NT2/D1 (cell line): Measurements from ENCODE around the gene BICRA.
A peak's percentile ranks its signal among the peaks of the same experiment; 100 is the strongest.

ENCODE experiments used
- DNase-seq: peaks from one replicate; pipeline ENCODE4 v3.0.0-alpha.2; 2011; ENCODE audit warnings: low read depth, low spot score
- H3K27me3 ChIP-seq: 2 replicates; pipeline ENCODE4 v1.6.0; 2011; ENCODE audit warnings: mild to moderate bottlenecking; ENCODE audit not compliant: insufficient read length, insufficient read depth
- H3K36me3 ChIP-seq: 2 replicates; pipeline ENCODE4 v1.6.1; 2011; ENCODE audit warnings: mild to moderate bottlenecking, low read length, mixed read lengths; ENCODE audit not compliant: insufficient read depth, insufficient read length
- H3K4me1 ChIP-seq: 2 replicates; pipeline ENCODE4 v1.5.1; 2011; ENCODE audit not compliant: insufficient read depth, insufficient read length
- H3K4me3 ChIP-seq: 2 replicates; pipeline ENCODE4 v1.5.1; 2011; ENCODE audit warnings: low read depth; ENCODE audit not compliant: insufficient read length
- H3K9ac ChIP-seq: 2 replicates; pipeline ENCODE4 v1.6.0; 2011; ENCODE audit warnings: low read depth; ENCODE audit not compliant: insufficient read length
- H3K9me3 ChIP-seq: 2 replicates; pipeline ENCODE4 v1.5.1; 2011; ENCODE audit warnings: mild to moderate bottlenecking, low read length; ENCODE audit not compliant: insufficient read depth
- SUZ12 ChIP-seq: IDR thresholded peaks from 2 replicates; pipeline ENCODE4 v1.6.1; 2011; ENCODE audit not compliant: insufficient read length, insufficient read depth; ENCODE audit errors: extremely low read depth
- YY1 ChIP-seq: IDR thresholded peaks from 2 replicates; pipeline ENCODE4 v1.6.1; 2011; ENCODE audit not compliant: insufficient read length, insufficient read depth
- ZNF274 ChIP-seq: IDR thresholded peaks from 2 replicates; pipeline ENCODE4 v1.6.1; 2011; ENCODE audit warnings: mild to moderate bottlenecking, low read depth, low read length

Gene BICRA

DNA sequence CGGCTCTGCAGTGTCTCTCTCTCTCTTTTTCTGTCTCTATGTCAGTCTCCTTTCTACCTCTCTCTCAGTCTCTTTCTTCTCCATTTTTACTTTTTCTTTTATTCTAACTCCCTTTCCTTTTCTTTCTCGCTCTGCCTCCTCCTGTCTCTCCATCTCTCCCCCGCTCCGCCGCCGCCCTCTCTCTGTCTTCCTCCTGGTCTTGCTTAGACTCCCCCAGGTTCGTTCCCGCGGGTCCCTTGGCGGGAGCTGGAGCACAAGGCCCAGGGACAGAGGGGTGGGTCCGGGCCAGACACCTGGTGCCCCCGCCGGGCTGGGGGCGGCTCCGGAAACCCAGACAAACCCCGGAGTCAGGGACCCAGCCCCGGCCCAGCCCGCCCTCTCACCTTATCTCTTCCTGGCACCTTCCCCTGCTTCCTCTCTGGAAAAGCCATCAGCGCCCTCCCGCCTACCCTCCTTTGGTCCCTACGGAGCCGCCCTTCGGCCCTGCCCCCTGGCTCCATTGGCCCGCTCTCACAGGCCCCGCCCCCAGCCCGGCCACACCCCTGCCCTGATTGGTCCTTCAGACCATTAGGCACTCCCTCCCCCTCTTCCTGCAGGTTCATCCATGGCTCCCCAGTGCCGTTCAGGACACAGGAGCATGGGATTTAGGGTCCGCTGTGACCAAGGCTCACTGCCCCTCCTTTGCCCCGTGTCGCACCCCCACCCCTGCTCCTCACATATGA, 121.0 kb downstream of the BICRA start:
- Histone ChIP-seq H3K27me3 (no peaks in the 10 kb centered on the region), H3K4me3 (peak overlapping the region; percentile 24), H3K9me3 (no peaks in the 10 kb centered on the region), H3K4me1 (peaks cover 4% of the 10 kb centered on the region), H3K36me3 (peaks cover 41% of the 10 kb centered on the region), H3K9ac (peak overlapping the region; percentile 72)
- no peak for TF ChIP-seq SUZ12
- TF ChIP-seq ZNF274 = no peak
- no peak for TF ChIP-seq YY1
- DNase-seq = peak; percentile 66

DNA sequence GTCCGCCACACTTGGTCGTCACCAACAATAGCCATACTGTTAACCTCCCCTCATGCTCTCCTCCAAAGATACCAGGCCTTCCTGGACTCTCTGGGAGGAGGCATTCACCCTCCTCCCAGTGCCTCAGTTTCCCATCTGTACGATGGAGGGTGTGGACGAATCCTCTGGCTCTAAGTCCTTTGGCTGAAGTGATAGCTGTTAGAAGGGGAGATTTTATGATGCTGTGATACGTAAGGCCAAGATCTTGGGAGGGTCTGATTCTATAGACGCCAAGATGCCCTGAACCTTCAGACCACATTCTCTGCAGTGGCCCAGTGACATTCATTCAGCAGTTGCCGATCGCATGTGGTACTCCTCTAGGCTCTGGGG, 121.6 kb downstream of the BICRA start:
- Histone ChIP-seq H3K4me1 (peaks cover 4% of the 10 kb centered on the region), H3K9ac (no peak overlapping the region), H3K4me3 (no peak overlapping the region), H3K27me3 (no peaks in the 10 kb centered on the region), H3K36me3 (peaks cover 36% of the 10 kb centered on the region), H3K9me3 (no peaks in the 10 kb centered on the region)
- TF ChIP-seq ZNF274 (no peak), YY1 (no peak), SUZ12 (no peak)
- DNase-seq = no peak

DNA sequence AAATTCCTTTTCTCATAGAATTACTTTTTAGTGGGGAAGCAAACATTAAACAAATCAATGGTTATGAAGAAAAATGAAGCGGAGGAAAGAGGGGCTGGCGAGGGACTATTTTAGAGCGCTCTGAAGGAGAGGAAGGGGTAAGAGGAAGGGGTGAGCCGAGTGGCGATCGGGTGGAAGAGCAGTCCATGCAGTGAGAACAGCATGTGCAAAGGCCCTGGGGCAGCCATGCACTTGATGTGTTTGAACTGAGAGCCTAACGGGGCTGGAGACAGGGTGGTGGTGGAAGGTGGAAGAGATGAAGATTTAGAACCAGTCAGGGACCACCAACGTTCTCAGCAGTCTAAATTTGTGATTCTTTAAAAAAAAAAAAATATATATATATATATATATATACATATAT, 122.0 kb downstream of the BICRA start:
- Histone ChIP-seq H3K27me3 (no peaks in the 10 kb centered on the region), H3K36me3 (peaks cover 32% of the 10 kb centered on the region), H3K9ac (no peak overlapping the region), H3K4me3 (no peak overlapping the region), H3K4me1 (peaks cover under 1% of the 10 kb centered on the region), H3K9me3 (no peaks in the 10 kb centered on the region)
- no peak for DNase-seq
- TF ChIP-seq ZNF274 (no peak), SUZ12 (no peak), YY1 (no peak)

DNA sequence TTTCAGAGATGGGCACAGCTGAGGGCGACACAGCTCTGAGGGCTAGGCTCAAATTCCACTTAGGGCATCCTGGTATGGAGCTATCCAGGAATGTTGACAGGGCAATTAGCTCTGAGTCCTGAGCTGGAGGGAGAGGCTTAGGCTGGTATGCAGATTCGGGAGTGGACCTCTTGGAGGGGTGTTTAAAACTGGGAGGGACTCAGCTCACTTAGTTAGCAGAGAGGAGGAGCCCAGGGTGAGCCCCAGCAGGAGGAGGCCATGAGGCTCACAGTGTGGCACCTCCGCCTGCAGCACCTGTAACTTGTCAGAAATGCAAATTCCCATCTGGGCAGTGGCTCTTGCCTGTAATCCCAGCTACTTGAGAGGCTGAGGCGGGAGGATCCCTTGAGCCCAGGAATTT, 126.2 kb downstream of the BICRA start:
- Histone ChIP-seq H3K27me3 (no peaks in the 10 kb centered on the region), H3K36me3 (peaks cover 31% of the 10 kb centered on the region), H3K4me3 (no peak overlapping the region), H3K9me3 (no peaks in the 10 kb centered on the region), H3K9ac (no peak overlapping the region), H3K4me1 (no peaks in the 10 kb centered on the region)
- DNase-seq = peak; percentile 63
- TF ChIP-seq ZNF274 = no peak

DNA sequence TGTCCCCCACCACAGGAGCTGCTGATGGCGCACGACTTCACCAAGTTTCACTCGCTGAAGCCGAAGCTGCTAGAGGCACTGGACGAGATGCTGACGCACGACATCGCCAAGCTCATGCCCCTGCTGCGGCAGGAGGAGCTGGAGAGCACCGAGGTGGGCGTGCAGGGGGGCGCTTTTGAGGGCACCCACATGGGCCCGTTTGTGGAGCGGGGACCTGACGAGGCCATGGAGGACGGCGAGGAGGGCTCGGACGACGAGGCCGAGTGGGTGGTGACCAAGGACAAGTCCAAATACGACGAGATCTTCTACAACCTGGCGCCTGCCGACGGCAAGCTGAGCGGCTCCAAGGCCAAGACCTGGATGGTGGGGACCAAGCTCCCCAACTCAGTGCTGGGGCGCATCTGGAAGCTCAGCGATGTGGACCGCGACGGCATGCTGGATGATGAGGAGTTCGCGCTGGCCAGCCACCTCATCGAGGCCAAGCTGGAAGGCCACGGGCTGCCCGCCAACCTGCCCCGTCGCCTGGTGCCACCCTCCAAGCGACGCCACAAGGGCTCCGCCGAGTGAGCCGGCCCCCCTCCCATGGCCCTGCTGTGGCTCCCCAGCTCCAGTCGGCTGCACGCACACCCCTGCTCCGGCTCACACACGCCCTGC, 132.1 kb downstream of the BICRA start:
- no peak overlapping the region for H3K9ac ChIP-seq
- no peak overlapping the region for H3K4me3 ChIP-seq
- no peak for DNase-seq
- no peaks in the 10 kb centered on the region for H3K9me3 ChIP-seq
- H3K4me1 ChIP-seq = peaks cover 6% of the 10 kb centered on the region
- peaks cover 33% of the 10 kb centered on the region for H3K36me3 ChIP-seq
- TF ChIP-seq YY1 = no peak
- no peak for TF ChIP-seq SUZ12
- TF ChIP-seq ZNF274 = no peak
- no peaks in the 10 kb centered on the region for H3K27me3 ChIP-seq

DNA sequence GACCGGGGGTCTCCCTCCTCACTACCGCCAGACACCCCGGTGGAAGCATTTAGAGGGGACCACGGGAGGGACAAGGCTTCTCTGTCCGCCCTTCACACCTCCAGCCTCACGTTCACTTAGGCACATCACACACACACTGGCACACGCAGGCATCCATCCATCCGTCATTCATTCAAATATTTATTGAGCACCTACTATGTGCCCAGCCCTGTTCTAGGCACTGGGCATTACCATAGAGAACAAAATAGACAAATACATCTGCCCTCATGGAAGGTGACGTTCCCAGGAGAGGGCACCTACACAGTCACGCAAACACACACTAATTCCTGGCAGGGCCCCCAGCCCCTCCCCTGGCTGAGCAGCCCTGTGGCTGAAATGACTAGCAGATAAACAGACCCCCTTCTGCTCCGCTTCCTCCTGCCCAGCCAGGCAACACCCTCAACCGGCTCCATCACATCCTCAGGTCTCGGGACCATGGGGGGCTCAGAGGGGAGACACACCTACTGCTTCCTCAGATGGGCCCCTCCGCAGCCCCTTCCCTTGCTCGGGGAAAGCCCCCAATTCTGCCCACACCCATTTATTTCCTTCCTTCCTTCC, 132.7 kb downstream of the BICRA start:
- TF ChIP-seq YY1 (no peak), ZNF274 (no peak), SUZ12 (no peak)
- Histone ChIP-seq H3K9me3 (no peaks in the 10 kb centered on the region), H3K36me3 (peaks cover 28% of the 10 kb centered on the region), H3K4me3 (no peak overlapping the region), H3K9ac (no peak overlapping the region), H3K27me3 (no peaks in the 10 kb centered on the region), H3K4me1 (peaks cover 6% of the 10 kb centered on the region)
- no peak for DNase-seq

DNA sequence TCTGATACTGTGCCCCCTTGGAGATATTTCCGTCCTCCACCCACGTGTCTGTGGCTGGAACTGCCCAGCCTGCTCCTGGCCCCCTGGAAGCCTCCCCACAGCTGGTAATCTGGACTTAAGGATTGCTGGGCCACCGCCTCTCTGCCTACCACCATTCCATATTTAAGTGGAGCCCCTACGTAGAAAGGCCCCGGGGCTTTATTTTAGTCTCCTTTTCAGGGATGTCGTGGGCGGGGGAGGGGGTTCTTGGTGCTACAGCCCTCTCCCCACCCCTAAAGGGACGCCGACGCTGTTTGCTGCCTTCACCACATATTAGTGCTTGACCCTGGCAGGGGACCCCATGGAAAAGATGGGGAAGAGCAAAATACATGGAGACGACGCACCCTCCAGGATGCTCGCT, 133.7 kb downstream of the BICRA start:
- Histone ChIP-seq H3K4me3 (no peak overlapping the region), H3K27me3 (no peaks in the 10 kb centered on the region), H3K36me3 (peaks cover 31% of the 10 kb centered on the region), H3K4me1 (peaks cover 6% of the 10 kb centered on the region), H3K9ac (peak overlapping the region; percentile 79), H3K9me3 (no peaks in the 10 kb centered on the region)
- no peak for TF ChIP-seq SUZ12
- DNase-seq = no peak
